Left lung (tissue), 10 donors: ENCODE measurements around the gene SPDYE2. TPM values are rescaled to one million over a fixed set of nuclear protein-coding genes. Genes with fewer than 3 reads are reported as not detected.
"Not testable (repeated sequence)": the region's sequence is repeated elsewhere in the genome, so short reads cannot be mapped to it uniquely, and the experiment has no call there.

Experiments used
- ATAC-seq: fragments of 200-7000 bp; cut with Tn5 transposase; one replicate; pipeline ENCODE4 v1.9.1; 2020; ENCODE audit warnings: moderate library complexity
- DNase-seq, 4 donors: peaks; one replicate each; pipeline ENCODE4 v3.0.0-alpha.2; 2013 to 2020
- H3K27ac ChIP-seq, 2 donors: fragments of 200-600 bp; sonication (generic) in 1 of 2; one replicate each; pipeline versions ENCODE4 v1.5.0 to v1.8.0; 2020 to 2021
- H3K27me3 ChIP-seq, 2 donors: fragments of 200-600 bp; sonication (generic) in 1 of 2; one replicate each; pipeline versions ENCODE4 v1.5.0 to v1.8.0; 2020 to 2021
- H3K36me3 ChIP-seq, 2 donors: fragments of 200-600 bp; sonication (generic) in 1 of 2; one replicate each; pipeline versions ENCODE4 v1.5.0 to v1.8.0; 2020 to 2021
- H3K4me1 ChIP-seq, 2 donors: fragments of 200-600 bp; one replicate each; pipeline ENCODE4 v1.8.0; 2021
- H3K4me3 ChIP-seq, 2 donors: fragments of 200-600 bp; sonication (generic) in 1 of 2; one replicate each; pipeline versions ENCODE4 v1.5.0 to v1.8.0; 2020 to 2021; ENCODE audit warnings: mild to moderate bottlenecking in 1 of 2
- H3K9me3 ChIP-seq, 2 donors: fragments of 200-600 bp; sonication (generic) in 1 of 2; one replicate each; pipeline versions ENCODE4 v1.5.0 to v1.8.0; 2020 to 2021
- CTCF ChIP-seq, 2 donors: fragments of 200-600 bp; sonication (generic) in 1 of 2; IDR thresholded peaks; one replicate each; pipeline versions ENCODE4 v1.5.0 to v1.8.0; 2021; ENCODE audit warnings: antibody characterized with exemption in 2 of 2
- intact Hi-C, 2 donors: fragments of 100-400 bp; cut with DNase I; formaldehyde crosslinking; loops; one replicate each; pipeline versions ENCODE4 v1.11.2 to v1.14.2; 2022
- polyA plus RNA-seq, 6 donors: library from polyadenylated mRNA; unstranded; fragments of 120-200 nt; gene quantifications; one replicate each; pipeline ENCODE4 v1.2.1, GENCODE V29; 2013; ENCODE audit not compliant: insufficient read length in 6 of 6
- total RNA-seq, 2 donors: library from RNA; stranded (reverse); fragmentation: NEBNext Ultra II Directional; extraction: Animal tissue kit (Norgen Biotek cat#: 25700); gene quantifications; one replicate each; pipeline ENCODE4 v1.2.1, GENCODE V29; 2021
- donor health status: DM: no; HTN: yes; CAD: no.
- donor health status: DM: no; HTN: no; CAD: no.

Gene SPDYE2
- total and polyA plus RNA-seq, 8 donors = 6.2 to 15.0 (median 10.4) TPM; not detected in 2

- intact Hi-C loops, H3K4me3 ChIP-seq, DNase-seq: not testable (repeated sequence)
Observed at GRCh38 chr7:102545288-102545687, 5.7 kb upstream of the SPDYE2 start.

GRCh38 chr7:102546353-102546752 lies 4.7 kb upstream of the SPDYE2 start:
- H3K36me3 ChIP-seq, H3K27ac ChIP-seq, H3K27me3 ChIP-seq, ATAC-seq, H3K4me3 ChIP-seq, intact Hi-C loops, H3K9me3 ChIP-seq, H3K4me1 ChIP-seq, DNase-seq: not testable (repeated sequence)

More at GRCh38 chr7:102545288-102545687, 5.7 kb upstream of the SPDYE2 start:
- not testable (repeated sequence) for ATAC-seq, H3K27me3 ChIP-seq, H3K4me1 ChIP-seq, H3K36me3 ChIP-seq, H3K9me3 ChIP-seq, H3K27ac ChIP-seq

GRCh38 chr7:102568620-102569019 lies 17.6 kb downstream of the SPDYE2 start:
- intact Hi-C loops, H3K36me3 ChIP-seq, H3K27me3 ChIP-seq, ATAC-seq, H3K27ac ChIP-seq, H3K4me1 ChIP-seq, H3K9me3 ChIP-seq, H3K4me3 ChIP-seq: not testable (repeated sequence)
- peak in 1 of 4 donors; percentile 67 for DNase-seq

GRCh38 chr7:102572261-102573239 lies 21.5 kb downstream of the SPDYE2 start, which contains the start of gene POLR2J3:
POLR2J3 (minus strand) TSS chr7:102572583; CDS start chr7:102572521, 62 bp downstream.
- H3K9me3 ChIP-seq, H3K4me1 ChIP-seq, H3K36me3 ChIP-seq, intact Hi-C loops, H3K27me3 ChIP-seq: not testable (repeated sequence)
- Histone ChIP-seq H3K4me3 (peak within 1 kb of the TSS; percentile 60 to 81), H3K27ac (peak within 1 kb of the TSS in 1 of 2 donors; percentile 80)
- ATAC-seq (peak; percentile 97), DNase-seq (peak; percentile 80 to 100 (median 96))
- peak; percentile 38 to 79 for TF ChIP-seq CTCF (IDR thresholded peaks at IDR 0.05)

GRCh38 chr7:102574607-102575006 lies 23.6 kb downstream of the SPDYE2 start:
- H3K4me3 ChIP-seq, H3K27me3 ChIP-seq, DNase-seq, ATAC-seq, H3K4me1 ChIP-seq, H3K9me3 ChIP-seq, H3K27ac ChIP-seq, H3K36me3 ChIP-seq, intact Hi-C loops: not testable (repeated sequence)

GRCh38 chr7:102576363-102576762 lies 25.3 kb downstream of the SPDYE2 start:
- H3K36me3 ChIP-seq, H3K4me3 ChIP-seq, H3K27ac ChIP-seq, intact Hi-C loops, H3K4me1 ChIP-seq, DNase-seq, H3K9me3 ChIP-seq, ATAC-seq, H3K27me3 ChIP-seq: not testable (repeated sequence)

GRCh38 chr7:102577315-102578240 lies 26.6 kb downstream of the SPDYE2 start:
- DNase-seq = peak in 1 of 4 donors; percentile 13
- H3K4me1 ChIP-seq, H3K27me3 ChIP-seq, intact Hi-C loops, H3K36me3 ChIP-seq, ATAC-seq, H3K9me3 ChIP-seq, H3K4me3 ChIP-seq, H3K27ac ChIP-seq: not testable (repeated sequence)

GRCh38 chr7:102578486-102578885 lies 27.5 kb downstream of the SPDYE2 start:
- DNase-seq = peak in 1 of 4 donors; percentile 41
- H3K36me3 ChIP-seq, intact Hi-C loops, H3K9me3 ChIP-seq, H3K27ac ChIP-seq, H3K27me3 ChIP-seq, ATAC-seq, H3K4me3 ChIP-seq, H3K4me1 ChIP-seq: not testable (repeated sequence)

- DNase-seq, ATAC-seq, H3K4me3 ChIP-seq, H3K27me3 ChIP-seq, H3K36me3 ChIP-seq, H3K9me3 ChIP-seq, H3K4me1 ChIP-seq, intact Hi-C loops, H3K27ac ChIP-seq: not testable (repeated sequence)
Observed at GRCh38 chr7:102581722-102582121, 30.7 kb downstream of the SPDYE2 start.

GRCh38 chr7:102583495-102583894 lies 32.5 kb downstream of the SPDYE2 start:
- H3K27me3 ChIP-seq, H3K9me3 ChIP-seq, ATAC-seq, DNase-seq, H3K4me1 ChIP-seq, intact Hi-C loops, H3K36me3 ChIP-seq, H3K4me3 ChIP-seq, H3K27ac ChIP-seq: not testable (repeated sequence)

- DNase-seq, H3K27ac ChIP-seq, H3K27me3 ChIP-seq, intact Hi-C loops, H3K4me1 ChIP-seq, H3K4me3 ChIP-seq, H3K36me3 ChIP-seq, H3K9me3 ChIP-seq: not testable (repeated sequence)
- peak; percentile 56 for ATAC-seq
Observed at GRCh38 chr7:102589857-102590256, 38.8 kb downstream of the SPDYE2 start.
